GM03348 (cell line): ENCODE results near the gene ARHGEF11.

ENCODE experiments used
- DNase-seq: peaks from one replicate; pipeline ENCODE4 v3.0.0; 2012; ENCODE audit warnings: low spot score

The ARHGEF11 gene

DNA sequence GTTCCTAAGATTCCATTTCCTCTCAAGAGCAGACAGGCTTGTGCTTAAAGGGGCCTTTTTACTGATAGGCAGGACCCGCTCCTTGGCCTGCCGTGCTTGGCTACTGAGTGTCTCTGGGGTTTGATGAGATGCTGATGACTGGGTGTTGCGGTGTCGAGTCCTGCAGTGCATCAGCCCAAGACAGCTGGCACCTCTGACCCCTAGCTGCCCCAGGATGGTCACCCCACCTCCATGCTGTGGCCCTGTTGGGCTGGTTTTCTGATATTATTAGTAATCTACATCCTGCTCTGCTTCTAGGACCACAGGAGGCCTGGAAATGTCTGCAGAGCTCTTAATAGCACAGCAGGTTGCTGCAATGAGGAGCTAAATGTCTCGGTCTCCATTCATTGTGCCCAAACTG is 96.4 kb downstream of the ARHGEF11 start:
- no peak for DNase-seq

- no peak for DNase-seq
Observed at GRCh38 chr1:156948708-156949107, 96.8 kb downstream of the ARHGEF11 start.

- no peak for DNase-seq
Observed at GRCh38 chr1:156947818-156948525, 97.6 kb downstream of the ARHGEF11 start.

DNA sequence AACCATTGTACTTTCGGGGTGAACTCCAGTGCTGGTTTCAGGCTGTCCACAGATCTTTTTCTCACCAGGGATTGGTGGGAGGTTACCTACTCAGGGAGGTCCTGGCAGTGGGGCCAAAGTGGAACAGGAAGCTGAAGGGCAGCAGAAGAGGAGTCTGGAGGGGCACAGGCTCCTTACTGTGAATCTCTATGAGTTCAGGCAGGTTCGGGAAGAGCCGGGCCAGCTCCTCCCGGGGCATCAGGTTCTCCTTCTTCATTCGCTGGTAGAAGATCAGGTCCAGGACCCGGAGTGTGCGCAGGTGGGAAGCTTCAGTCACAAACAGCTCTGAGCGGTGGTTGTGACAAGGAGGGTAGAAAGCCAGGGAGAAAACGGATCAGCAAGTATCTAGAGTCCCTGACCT is 98.4 kb downstream of the ARHGEF11 start:
- no peak for DNase-seq

DNA sequence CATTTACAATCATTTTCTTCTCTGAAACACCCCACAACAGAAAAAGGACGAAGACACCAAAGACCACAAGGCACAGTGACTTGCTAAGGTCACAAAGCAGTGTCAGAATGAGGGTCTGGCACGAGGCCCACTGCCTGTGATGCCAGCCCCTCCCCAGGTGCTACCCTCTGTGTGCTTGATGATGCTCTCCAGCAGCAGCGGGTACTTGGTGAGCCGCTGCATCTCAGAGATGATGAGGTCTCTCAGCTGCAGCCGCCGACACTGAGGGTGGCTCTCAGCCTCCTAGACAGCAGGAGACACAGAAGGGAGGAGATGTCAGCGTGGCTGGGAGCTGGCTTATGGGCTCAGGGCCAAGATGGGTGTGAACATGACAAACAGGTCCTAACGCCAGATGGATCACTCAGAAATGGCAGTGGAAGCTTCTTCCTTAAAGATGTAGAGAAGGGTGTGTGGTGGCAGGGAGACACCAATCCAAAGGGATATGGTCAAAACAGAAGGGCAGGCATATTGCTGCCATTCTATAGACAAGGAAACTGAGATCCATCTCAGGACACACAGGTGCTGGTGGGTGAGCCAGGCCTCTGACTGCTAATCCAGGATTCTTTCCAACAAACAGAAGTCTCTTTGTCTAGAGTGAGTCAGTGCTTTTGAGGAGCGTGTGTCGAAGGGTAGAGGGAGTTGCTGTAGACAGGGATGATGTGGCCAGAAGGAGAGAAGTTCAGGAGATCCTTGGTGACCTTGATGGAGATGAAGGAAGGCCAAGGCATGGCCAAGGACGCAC is 99.5 kb downstream of the ARHGEF11 start:
- DNase-seq = no peak

GRCh38 chr1:156944848-156945247 is 100.7 kb downstream of the ARHGEF11 start:
- DNase-seq = no peak

GRCh38 chr1:156944268-156944667 is 101.3 kb downstream of the ARHGEF11 start:
- no peak for DNase-seq

- no peak for DNase-seq
Observed at GRCh38 chr1:156943756-156944155, 101.8 kb downstream of the ARHGEF11 start.

DNA sequence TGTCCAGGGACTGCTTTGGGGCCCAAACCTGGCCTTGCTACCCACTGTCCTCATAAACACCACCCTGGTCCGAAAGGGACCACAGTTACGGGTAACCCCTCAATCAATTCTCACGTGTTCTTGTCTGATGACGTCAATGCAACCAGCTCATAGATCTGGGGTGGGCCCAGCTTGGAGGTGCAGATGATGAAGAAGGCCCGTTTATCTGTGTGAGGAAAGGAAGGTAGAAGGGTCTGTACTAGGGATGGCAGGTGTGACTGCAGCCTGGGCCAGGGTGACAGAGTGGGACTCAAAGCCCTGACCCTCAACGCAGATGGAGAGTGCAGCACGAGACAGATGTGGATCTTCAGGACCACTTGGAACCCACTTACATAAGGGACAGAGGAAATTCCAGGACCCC is 103.0 kb downstream of the ARHGEF11 start:
- no peak for DNase-seq

DNA sequence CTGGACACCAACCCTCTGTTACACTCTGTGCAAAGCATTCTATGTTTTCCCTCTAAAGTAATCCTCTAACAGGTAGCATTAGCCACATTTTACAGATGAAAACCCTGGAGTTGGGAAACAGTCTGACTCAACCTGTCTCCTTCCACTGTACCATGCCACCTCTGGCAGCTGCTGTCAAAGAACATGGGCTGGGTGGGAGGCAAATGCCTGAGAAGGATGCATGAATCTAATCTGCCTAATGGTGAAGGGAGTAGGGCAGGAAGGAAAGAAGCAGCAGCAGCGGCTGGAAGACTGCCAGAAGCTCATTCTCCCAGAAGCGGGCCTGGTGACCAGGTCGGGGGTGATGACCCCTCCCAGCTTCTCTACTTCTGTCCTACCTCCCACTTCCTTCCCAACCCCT is 103.4 kb downstream of the ARHGEF11 start:
- no peak for DNase-seq

GRCh38 chr1:156941675-156942074 is 103.9 kb downstream of the ARHGEF11 start:
- no peak for DNase-seq

GRCh38 chr1:156939786-156940334 is 105.7 kb downstream of the ARHGEF11 start:
- no peak for DNase-seq

- no peak for DNase-seq
Observed at GRCh38 chr1:156938813-156939212, 106.7 kb downstream of the ARHGEF11 start.

- no peak for DNase-seq
Observed at GRCh38 chr1:156937883-156938282, 107.7 kb downstream of the ARHGEF11 start.

DNA sequence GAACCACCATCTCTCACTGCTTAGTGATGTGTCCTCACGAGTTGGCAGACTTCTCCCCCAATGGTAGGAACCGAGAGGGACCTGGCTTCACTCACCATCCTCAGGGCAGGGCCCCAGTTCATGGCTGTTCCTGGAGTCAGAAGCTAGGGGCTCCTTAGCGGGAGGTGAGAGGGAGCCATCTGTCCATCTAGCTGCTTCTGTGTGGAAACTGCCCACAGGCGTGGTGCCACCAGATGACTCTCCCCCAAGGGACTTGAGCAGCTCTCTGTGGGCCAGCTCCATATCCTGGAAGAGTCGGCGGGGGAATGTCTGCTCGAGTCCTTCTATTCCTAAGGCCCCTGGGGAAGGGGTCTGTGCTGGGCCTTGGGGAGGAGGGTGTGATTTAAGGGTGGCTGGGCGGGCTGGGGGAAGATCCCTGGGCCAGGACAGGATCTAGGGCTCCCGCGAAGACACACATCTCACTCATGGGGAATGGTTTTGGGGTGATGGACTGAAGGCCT is 108.8 kb downstream of the ARHGEF11 start:
- DNase-seq = no peak

- DNase-seq = no peak
Observed at GRCh38 chr1:156936191-156936590, 109.4 kb downstream of the ARHGEF11 start.

DNA sequence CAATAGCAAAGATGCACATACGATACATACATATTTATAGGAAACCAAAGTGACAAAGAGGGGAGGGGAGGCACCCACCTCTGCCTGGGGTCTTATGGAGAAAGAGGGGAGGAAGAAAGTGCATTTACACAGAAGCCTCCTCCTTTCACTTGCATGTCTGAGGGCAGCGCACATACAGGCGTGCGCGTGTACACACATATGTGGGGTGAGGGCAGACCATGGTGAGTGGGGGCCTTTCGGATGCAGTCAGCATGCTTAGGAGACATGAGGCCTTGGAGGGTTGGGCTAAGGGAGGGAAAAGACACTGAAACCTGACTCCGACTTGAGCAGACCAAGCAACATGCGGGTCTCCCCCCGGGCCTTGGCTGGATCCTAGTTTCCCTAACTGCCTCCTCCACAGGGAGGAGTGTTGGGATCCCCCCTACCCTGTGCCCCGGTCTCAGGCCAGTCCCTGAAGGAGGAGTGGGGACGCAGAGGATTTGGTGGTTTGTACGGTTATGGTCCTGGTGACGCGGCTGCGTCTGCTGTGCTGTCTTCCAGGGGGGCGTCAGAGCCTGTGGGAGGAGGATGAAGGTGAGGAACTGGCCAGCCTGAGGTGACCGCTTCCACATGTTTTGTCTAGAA is 109.9 kb downstream of the ARHGEF11 start:
- DNase-seq = no peak

DNA sequence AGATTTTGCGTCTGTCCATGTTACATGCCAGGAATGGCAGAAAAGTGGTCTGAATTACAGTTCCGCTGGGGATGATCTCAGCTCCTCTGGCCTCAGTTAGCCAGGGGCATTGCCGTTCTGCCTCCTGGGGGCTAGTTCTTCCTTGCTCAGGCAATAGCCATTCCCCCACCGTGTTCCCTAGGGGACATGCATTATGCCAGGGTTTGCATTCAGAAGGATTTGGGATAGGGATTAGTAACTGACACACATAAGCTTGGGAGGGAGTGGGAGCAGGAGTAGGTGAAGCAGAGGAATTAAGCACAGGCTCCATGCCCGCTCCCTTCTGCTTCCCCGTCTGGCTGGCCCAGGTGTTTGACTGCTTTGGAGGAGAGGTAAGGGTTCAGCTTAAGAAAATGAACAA is 112.4 kb downstream of the ARHGEF11 start:
- no peak for DNase-seq

GRCh38 chr1:156931974-156932710 is 113.4 kb downstream of the ARHGEF11 start:
- DNase-seq = no peak

DNA sequence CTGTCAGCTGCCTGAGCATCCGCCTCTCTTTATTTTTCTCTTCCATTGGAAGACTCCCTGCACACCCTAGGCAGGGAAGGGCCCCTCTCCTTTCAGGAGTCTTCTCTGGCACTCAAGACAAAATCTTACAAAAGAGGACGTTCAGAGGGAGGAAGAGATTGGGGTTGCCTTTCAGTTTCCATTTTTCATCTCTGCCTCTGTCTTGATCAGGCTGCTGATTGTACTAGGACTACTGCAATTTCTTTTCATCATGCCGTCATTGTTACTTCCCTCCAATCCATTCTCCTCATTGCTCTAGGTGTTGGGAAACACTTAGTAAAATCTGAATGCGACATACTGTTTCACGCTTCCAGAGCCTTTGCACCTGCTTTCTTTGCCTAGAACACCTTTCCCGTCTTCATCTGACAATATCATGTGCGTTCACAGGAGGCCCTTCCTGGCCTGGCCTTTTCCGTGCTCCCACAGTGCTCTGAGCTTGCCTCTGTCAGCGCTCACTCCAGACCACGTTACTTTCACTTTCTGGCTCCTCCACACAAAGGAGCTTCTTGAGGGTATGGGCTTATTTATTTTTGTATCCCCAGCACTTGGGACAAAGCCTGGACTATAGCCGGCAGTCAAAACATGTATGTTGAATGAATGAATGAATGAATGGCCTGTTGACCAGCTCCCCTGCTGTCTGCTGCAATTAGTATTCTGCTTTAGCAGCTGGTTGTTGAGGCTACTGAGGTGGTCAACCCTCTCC is 114.2 kb downstream of the ARHGEF11 start:
- DNase-seq = no peak

GRCh38 chr1:156930483-156930882 is 115.1 kb downstream of the ARHGEF11 start:
- DNase-seq = no peak
